ENCODE results near the gene MRPL45.

DNA sequence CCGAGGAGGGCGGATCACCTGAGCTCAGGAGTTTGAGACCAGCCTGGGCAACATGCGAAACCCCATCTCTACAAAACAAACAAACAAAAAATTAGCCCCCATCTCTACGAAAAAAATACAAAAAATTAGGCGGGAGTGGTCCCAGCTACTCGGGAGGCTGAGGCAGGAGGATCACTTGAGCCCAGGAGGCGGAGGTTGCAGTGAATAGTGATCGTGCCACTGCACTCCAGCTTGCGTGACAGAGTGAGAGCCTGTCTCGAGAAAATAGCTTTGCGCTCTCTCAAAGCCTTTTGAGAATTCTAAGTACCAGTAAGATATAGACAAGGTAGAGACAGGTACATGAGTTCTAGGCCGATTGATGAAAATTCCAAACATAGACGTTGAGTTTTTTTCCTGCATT lies 56.7 kb downstream of the MRPL45 start:
- TF ChIP-seq, protein P1, sequence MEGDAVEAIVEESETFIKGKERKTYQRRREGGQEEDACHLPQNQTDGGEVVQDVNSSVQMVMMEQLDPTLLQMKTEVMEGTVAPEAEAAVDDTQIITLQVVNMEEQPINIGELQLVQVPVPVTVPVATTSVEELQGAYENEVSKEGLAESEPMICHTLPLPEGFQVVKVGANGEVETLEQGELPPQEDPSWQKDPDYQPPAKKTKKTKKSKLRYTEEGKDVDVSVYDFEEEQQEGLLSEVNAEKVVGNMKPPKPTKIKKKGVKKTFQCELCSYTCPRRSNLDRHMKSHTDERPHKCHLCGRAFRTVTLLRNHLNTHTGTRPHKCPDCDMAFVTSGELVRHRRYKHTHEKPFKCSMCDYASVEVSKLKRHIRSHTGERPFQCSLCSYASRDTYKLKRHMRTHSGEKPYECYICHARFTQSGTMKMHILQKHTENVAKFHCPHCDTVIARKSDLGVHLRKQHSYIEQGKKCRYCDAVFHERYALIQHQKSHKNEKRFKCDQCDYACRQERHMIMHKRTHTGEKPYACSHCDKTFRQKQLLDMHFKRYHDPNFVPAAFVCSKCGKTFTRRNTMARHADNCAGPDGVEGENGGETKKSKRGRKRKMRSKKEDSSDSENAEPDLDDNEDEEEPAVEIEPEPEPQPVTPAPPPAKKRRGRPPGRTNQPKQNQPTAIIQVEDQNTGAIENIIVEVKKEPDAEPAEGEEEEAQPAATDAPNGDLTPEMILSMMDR (IDR thresholded peaks at IDR 0.05), result no peak
- no peak for TF ChIP-seq POLR2A (IDR thresholded peaks at IDR 0.05)

Data from lower leg skin (tissue), 3 donors.